Subcutaneous adipose tissue (tissue), 4 donors: ENCODE data around the gene WDR1. TPM values are rescaled to one million over a fixed set of nuclear protein-coding genes. Genes with fewer than 3 reads are reported as not detected.

Experiments used
- CTCF ChIP-seq: fragments of 450-650 bp; IDR thresholded peaks from one replicate; pipeline ENCODE4 v1.5.1; 2016; ENCODE audit warnings: low read depth, mild to moderate bottlenecking, control low read depth, antibody characterized with exemption, moderate library complexity
- total RNA-seq, 4 donors: library from RNA; depleted of rRNA; stranded (reverse); fragments of >200 nt; gene quantifications; one replicate each; pipeline ENCODE4 v1.1.0, GENCODE V29; 2016

Gene WDR1
- total RNA-seq, 4 donors from 2014 or later, result 81.9 to 122 (median 99.1) TPM

GRCh38 chr4:10075953-10076391 is 40.6 kb downstream of the WDR1 start:
- no peak for TF ChIP-seq CTCF

GRCh38 chr4:10075158-10075863 is 41.3 kb downstream of the WDR1 start:
- no peak for TF ChIP-seq CTCF

DNA sequence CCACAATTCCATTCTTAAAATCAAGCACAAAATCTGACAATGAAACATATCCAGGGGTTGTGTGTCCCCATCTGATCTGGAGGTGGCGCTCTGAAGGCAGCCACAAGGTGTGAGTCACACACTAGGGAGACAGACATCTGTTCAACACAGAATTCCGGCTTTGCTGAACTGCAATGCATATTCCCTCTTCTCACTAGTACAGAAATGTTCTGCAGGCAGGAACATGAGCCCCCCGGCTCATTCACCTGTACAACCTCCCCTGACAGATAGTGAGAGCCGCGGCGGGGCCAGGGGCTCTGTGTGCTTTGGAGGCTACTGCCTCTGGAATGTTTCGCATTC is 41.9 kb downstream of the WDR1 start:
- TF ChIP-seq CTCF, result no peak

GRCh38 chr4:10074076-10074766 is 42.4 kb downstream of the WDR1 start:
- no peak for TF ChIP-seq CTCF

DNA sequence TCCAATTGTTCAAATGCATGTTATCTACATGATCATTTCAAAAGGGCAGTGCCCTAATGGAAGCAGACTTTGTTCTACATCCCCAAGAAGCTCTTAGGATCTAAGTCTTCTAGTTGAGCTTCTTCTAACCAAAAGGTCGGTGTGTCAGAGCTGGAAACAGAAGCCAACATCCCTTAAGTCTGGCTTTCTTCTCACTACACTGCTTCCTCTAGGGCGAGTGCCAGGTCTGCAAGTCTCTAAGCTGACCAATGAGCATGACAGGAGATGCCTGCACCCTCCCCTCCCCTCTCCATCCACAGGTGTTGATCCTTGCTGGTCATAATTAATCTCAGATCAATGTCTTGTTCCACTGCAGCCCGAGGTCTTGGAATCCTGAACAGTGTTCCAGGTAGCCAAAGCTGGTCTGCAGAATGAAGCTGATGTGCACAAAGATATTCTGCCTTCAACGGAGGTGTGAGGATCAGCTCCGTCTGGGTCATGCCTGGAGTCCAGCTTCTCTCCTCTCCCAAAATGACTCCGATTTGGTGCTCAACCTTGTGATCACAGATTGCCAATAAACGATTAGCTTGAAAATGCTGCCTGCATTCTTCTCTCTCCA is 44.1 kb downstream of the WDR1 start:
- no peak for TF ChIP-seq CTCF

DNA sequence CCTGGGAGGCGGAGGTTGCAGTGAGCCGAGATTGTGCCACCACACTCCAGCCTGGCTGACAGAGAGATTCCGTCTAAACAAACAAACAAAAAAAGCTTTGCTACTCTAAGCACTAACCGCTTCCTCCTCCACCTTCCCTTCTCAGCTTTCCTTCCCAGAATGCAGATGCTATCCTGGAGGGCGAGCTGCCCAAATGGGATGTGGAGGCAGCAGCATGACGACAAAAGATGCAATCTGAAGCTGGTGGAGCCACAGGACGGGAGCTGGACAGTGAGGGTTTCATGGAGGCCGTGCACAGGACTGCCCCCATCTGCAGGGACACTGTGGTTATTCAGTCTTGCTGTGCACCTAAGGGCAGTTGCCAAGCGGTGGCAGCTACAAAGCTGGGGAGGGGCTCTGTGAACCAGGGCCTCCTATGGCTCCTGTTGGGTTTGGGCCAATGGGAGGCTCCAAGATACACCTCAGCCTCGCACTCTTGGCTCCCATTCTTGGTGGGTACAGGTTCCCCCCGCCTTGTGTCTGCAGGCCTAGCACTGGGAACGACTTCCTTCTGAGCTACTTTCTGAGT is 47.4 kb downstream of the WDR1 start:
- TF ChIP-seq CTCF, result no peak
